ENCODE measurements around the gene NKTR. TPM values are rescaled to one million over a fixed set of nuclear protein-coding genes. Genes with fewer than 3 reads are reported as not detected.
"Not testable (repeated sequence)": the region's sequence is repeated elsewhere in the genome, so short reads cannot be mapped to it uniquely, and the experiment has no call there.

Gene NKTR
- total and polyA plus RNA-seq, 9 of the 15 experiments (the other 6 are each of a cell fraction or from before 2014, with no cell fraction given): 19.7 to 123 (median 92.6) TPM

- BruUV-seq (replicated peaks); H3K27me3 ChIP-seq (ENCODE audit: control insufficient read depth in 2 of 2, insufficient read depth in 2 of 2, low read length in 2 of 2); in situ Hi-C loops (cut with MboI); DNase-seq (ENCODE audit: extremely low read depth in 1 of 4, low spot score in 3 of 4); H4K20me1 ChIP-seq (replicated peaks; ENCODE audit: control insufficient read depth, insufficient read depth, low read length); H3K9me3 ChIP-seq (replicated peaks; ENCODE audit: control insufficient read depth, insufficient read depth, low read depth, low read length); H3K27ac ChIP-seq (ENCODE audit: extremely low read depth, low read depth, low read length); intact Hi-C loops (cut with micrococcal nuclease); H3K9me1 ChIP-seq (ENCODE audit: control insufficient read depth, insufficient read depth, low read length); H3K9ac ChIP-seq (ENCODE audit: insufficient read depth in 1 of 2, low read depth in 2 of 2, low read length in 2 of 2); ATAC-seq; CTCF ChIA-PET (ENCODE audit: low intra/inter-chr PET ratio); H2AFZ ChIP-seq (ENCODE audit: low read depth, low read length); H3K4me3 ChIP-seq; POLR2A ChIA-PET; H3K79me2 ChIP-seq (ENCODE audit: control insufficient read depth, insufficient read depth, low read length); H3K4me2 ChIP-seq (ENCODE audit: insufficient read depth, low read length); FAIRE-seq; H3K4me1 ChIP-seq (replicated peaks in 1 of 2; ENCODE audit: control insufficient read depth in 2 of 2, insufficient read depth in 2 of 2, low read length in 2 of 2): not testable (repeated sequence)
- peaks cover 89% of the 10 kb centered on the region for H3K36me3 ChIP-seq (ENCODE audit: control insufficient read depth, insufficient read depth, low read length)
- 95% methylated on average over 6 of the region's 6 CpGs for WGBS (ENCODE audit: insufficient coverage, low coverage, missing lambda C conversion rate)
These were observed 43.7 kb upstream of the NKTR start for GRCh38 chr3:42556817-42557216.

- Histone ChIP-seq H2AFZ (ENCODE audit: low read depth, low read length) (no peak overlapping the region), H3K9me1 (ENCODE audit: control insufficient read depth, insufficient read depth, low read length) (no peaks in the 10 kb centered on the region), H3K27ac (ENCODE audit: extremely low read depth, low read depth, low read length) (no peak overlapping the region), H3K36me3 (ENCODE audit: control insufficient read depth, insufficient read depth, low read length) (peaks cover 90% of the 10 kb centered on the region), H3K4me3 (no peak overlapping the region), H4K20me1 (replicated peaks; ENCODE audit: control insufficient read depth, insufficient read depth, low read length) (no peaks in the 10 kb centered on the region; the same call in 1 of the 2 replicates), H3K27me3 (ENCODE audit: control insufficient read depth in 2 of 2, insufficient read depth in 2 of 2, low read length in 2 of 2) (no peaks in the 10 kb centered on the region), H3K4me2 (ENCODE audit: insufficient read depth, low read length) (no peak overlapping the region), H3K9ac (ENCODE audit: insufficient read depth in 1 of 2, low read depth in 2 of 2, low read length in 2 of 2) (no peak overlapping the region), H3K79me2 (ENCODE audit: control insufficient read depth, insufficient read depth, low read length) (no peaks in the 10 kb centered on the region), H3K9me3 (replicated peaks; ENCODE audit: control insufficient read depth, insufficient read depth, low read depth, low read length) (no peaks in the 10 kb centered on the region), H3K4me1 (replicated peaks in 1 of 2; ENCODE audit: control insufficient read depth in 2 of 2, insufficient read depth in 2 of 2, low read length in 2 of 2) (no peaks in the 10 kb centered on the region; a peak in 2 of 5 replicates)
- TF ChIP-seq RAD21 (CRISPR knock-in tag; conservative IDR thresholded peaks at IDR 0.05 in 1 of 2, IDR thresholded peaks at IDR 0.05 in 1 of 2) (peak in 1 of 2 experiments; percentile 40; a peak in 1 of 4 replicates), CTCFL (IDR thresholded peaks at IDR 0.05; ENCODE audit: borderline replicate concordance, insufficient read depth, low read depth, low read length, poor library complexity, severe bottlenecking) (peak; percentile 32), CTCF (IDR thresholded peaks at IDR 0.05 in 2 of 3, conservative IDR thresholded peaks at IDR 0.05 in 1 of 3; ENCODE audit: insufficient read depth in 2 of 3, low read depth in 1 of 3, low read length in 3 of 3) (peak; percentile 43 to 95 (median 67); a peak in 5 of 6 replicates), ATF1 (CRISPR knock-in tag; IDR thresholded peaks at IDR 0.05) (no peak), ATF1 (tag; IDR thresholded peaks at IDR 0.05) (no peak)
- intact Hi-C loops (cut with micrococcal nuclease) (no loop called here), in situ Hi-C loops (cut with MboI) (no loop called here)
- peak; percentile 82 for ATAC-seq
- POLR2A ChIA-PET: no interaction called here
- FAIRE-seq: no peak
- DNase-seq (ENCODE audit: extremely low read depth in 1 of 4, low spot score in 3 of 4): peak in 1 of 4 experiments; percentile 43
- no TSS peak for BruUV-seq (replicated peaks)
- CTCF ChIA-PET (ENCODE audit: low intra/inter-chr PET ratio): no interaction called here
These were observed 42.6 kb upstream of the NKTR start for GRCh38 chr3:42557854-42558253.

Data from K562 (cell line).